GM18909 (cell line): ENCODE data around the gene TLR6.
"Not testable (repeated sequence)": the region's sequence is repeated elsewhere in the genome, so short reads cannot be mapped to it uniquely, and the experiment has no call there.

ENCODE experiments used
- ATAC-seq: cut with Tn5 transposase; IDR thresholded peaks from one replicate; pipeline ENCODE4 v1.9.1; 2021; ENCODE audit warnings: mild to moderate bottlenecking; ENCODE audit not compliant: unreplicated experiment, poor library complexity

TLR6 gene

DNA sequence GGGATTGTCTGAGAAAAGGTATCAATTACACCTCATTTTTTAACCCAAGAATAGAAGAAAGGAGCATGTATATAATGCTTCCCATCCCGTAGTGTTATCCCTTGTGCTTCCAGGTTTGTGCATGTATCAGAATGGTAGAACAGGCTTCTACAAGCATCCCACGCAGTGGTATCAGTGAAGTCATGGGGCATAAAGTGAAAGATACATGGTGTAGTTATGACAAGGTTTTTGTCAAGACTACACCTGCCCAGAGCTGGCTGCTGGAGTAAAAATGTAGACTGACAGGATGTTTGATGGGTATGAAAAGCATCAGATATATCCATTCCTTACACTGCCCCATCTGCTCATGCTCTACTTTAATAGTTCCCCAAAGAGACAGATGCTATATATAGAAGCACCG is 61.5 kb downstream of the TLR6 start:
- ATAC-seq, result no peak

DNA sequence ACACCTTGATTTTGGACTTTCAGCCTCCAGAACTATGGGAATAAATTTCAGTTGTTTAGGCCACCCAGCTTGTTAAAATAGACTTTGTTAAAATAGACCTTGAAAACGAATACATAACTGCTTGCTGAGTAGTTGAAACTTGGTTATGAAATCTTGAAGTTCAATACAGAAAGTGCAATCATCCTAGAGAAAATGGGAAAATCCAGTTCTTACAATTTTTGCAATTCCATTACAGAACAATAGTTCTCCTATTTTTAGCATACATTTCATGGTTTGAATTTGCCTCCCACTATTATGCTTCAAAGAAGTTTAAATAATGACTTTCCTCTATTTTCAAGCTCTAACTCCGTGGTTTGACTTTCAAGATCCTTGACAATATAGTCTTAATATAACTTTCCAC is 62.6 kb downstream of the TLR6 start:
- ATAC-seq, result no peak

DNA sequence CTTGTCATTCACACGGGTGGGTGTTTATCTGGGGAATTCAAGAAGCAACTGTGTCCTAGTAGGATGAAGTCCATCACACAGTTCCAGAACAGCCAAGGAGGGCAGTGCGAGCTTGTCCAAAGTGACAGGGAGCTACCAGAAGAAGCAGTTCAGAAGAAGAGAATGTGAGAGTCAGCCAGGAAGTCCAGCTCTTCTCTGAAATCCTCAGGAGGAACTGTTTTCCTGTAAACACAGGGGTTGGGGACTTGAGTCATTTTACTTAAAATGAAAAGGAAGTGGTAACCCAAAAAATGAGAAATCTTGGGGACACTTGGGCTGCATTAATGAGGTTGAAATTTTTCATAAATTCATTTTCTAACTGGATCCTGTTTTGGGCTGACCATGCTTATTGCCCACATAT is 65.6 kb downstream of the TLR6 start:
- no peak for ATAC-seq

DNA sequence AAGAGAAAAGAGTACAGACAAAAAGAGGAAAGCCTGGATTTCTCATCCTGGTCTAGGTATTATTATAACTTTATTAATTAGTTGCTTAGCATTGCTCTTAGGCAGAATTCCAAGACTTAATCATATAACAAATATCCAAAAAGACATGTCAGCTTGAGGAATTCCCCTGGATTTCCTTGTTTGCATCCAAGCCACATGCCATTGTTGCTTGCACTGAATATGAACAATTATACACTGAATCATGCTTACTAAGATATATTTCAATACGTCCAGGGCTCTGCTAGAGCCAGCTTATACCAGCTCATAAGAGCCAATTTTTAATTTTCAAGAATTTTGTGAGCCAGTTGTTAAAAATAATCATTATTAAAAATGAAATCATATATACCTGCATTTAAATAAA is 68.3 kb downstream of the TLR6 start:
- no peak for ATAC-seq

DNA sequence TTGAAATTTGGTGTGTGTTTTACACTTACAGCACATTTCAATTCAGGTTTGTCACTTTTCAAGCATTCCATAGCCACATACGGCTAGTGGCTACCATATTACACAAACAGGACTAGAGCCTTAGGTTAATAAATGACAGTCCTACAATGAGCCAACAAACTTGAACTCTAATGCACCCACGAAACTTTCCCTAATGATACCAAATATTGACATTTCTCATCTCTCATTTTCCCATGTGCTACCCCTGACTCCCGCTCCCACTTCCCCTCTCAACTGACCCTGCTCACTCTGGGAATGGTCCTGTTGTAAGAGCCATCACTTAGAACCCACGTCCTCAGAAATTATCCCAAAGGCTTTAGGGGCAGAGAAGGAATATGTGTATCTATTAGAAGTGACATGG is 68.9 kb downstream of the TLR6 start:
- ATAC-seq, result no peak

DNA sequence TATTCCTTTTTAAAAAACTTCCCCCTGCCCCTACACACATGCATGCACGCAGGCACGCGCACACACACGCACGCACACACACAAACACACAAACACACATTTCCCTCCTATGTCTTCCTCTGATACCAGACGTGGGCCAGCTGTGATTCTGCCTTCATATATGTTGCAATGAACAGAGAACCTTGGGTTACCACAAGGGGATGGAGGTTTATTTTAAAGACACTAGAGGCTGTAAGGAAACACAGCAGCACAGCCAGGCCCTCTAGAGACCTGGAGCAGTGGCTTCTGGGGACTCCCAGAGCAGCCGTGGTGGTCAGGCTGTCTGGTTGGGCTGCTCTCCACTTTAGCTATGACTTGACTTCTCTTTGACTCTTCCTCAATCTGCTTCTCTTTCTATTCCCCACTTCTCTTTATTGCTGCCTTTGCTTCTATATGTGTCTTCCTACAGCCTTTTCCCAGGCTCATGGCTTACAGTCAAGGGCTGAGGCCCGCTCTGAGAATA is 70.7 kb downstream of the TLR6 start:
- ATAC-seq, result peak; percentile 63

DNA sequence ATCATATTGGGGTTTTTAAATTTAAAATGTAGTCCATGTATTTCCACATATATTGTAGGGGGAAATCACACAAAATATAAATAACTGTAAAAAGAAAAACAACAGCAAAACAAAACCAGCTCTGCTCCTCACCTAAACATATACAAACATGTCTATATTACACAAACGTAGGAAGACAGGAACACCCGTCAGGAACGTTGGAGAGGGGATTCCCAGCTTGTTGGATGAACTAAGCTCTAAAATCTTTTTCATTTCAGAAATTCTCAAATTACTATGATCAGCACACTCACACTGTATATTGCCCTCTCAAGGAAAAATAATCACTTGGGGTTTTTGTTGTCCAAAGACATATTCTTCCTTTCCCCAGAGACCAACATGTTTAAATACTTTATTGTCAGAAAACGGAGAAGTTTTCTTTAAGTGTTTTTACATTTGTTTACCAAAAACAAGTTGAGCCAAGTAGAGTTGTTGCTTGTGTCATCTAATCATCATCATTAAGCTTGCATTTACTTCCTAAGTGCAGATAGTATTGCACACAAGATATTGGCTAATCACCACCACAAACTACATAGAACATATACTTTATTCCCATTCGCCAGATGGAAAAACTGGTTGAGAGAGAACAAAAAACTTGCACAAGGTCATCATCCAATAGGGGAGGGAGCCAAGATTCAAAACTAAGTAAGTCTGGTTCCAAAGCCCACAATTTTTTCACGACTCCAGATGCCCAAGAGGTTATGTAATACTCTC is 71.4 kb downstream of the TLR6 start:
- ATAC-seq, result no peak

DNA sequence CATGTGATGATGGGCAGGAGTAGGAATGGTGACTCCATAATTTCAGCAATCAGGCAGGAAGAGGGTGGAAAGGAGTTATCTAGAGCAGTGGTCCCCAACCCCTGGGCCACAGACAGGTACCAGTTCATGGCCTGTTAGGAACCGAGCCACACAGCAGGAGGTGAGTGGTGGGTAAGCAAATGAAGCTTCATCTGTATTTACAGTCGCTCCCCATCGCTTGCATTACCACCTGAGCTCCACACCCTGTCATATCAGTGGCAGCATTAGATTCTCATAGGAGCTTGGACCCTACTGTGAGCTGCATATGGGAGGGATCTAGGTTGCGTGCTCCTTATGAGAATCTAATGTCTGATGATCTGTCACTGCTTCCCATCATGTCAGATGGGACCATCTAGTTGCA is 72.5 kb downstream of the TLR6 start:
- ATAC-seq, result no peak

DNA sequence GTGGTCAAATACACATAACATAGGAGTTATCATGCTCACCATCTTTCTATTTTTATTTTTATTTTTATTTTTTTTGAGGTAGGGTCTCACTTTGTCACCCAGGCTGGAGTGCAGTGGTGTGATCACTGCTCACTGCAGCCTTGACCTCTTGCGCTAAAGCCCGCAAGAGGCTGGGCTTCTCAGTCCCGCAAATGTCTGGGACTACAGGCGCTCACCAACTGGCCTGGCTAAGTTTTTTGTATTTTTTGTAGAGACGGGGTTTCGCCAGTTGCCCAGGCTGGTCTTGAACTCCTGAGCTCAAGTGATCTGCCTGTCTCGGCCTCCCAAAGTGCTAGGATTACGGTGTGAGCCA is 73.5 kb downstream of the TLR6 start:
- ATAC-seq, result no peak

DNA sequence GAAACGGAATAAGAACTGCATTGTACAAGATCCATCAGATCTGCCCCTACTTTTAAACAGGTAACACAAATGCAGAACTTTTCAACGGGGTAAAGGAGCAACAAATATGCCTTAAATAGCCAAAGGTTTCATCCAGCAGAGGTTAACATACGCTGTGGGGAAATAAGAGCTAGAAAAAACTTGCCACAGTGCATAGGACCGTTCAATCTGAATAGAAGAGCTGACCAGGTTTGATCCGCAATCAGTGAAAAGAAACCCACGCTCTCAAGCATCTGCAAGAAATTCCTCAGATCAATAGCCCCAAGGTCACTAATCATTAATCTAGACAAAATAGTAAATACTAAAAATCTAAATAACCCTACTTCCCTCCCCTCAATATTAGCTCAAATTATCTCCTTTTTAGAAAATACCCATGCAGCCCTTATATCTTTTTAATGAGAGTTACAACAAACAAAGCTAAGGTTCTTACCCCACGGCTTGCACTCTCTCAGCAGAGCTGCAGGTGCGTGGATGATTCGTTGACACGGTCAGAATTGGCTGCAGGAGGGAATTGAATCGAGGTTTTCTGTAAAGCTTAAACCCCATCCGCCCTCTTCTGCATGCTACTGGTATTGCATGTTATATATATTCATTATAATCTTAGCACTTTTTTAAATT is 74.0 kb downstream of the TLR6 start, which contains the start of gene TLR10:
Gene TLR10, minus strand, starts transcription at position 539 of the 657 bp plus-strand sequence. CDS start 7,400 bp downstream, outside the sequence.
- ATAC-seq, result peak; percentile 69

DNA sequence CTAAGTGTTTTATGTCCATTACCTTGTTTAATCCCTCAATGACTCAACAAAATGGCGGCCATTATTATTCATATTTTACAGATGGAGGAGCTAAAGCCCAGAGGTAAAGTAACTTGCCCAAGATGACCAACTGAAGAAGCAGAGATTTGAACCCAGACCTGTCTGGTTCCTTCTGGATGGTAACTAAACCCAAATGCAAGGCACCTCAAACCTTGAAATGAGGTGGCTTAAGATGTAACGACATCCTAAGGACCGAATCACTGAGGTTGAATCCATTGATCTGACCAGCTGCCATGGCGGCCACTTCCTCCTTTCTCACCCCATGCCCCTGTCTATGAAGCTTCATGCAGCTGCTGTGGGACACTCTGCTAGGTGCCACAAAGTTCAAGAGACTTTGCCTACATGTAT is 74.8 kb downstream of the TLR6 start:
- peak; percentile 37 for ATAC-seq

DNA sequence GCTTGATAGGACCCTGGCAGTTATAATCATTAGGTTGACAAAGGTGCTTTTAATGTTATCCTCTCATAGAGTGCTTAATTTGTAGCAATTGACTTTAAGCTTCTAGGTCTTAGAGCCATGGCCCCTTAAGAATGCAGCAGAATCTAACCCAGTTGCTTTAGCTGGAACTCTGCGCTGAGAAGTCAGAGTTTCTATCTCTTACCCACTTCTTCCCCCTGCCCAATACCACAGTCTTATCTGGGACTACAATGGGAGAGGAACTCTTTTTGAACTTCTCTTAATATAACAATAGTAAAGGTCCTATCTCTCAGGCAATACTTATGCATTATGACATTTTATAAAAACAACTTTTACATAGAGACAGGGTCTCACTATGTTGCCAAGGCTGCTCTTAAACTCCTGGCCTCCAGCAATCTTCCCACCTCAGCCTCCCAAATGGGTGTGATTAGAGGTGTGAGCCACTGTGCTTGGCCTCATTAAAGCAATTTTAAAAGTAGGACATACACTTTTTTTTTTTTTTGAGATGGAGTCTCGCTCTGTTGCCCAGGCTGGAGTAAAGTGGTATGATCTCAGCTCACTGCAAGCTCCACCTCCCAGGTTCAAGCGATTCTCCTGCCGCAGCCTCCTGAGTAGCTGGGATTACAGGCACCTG is 75.7 kb downstream of the TLR6 start:
- no peak for ATAC-seq

DNA sequence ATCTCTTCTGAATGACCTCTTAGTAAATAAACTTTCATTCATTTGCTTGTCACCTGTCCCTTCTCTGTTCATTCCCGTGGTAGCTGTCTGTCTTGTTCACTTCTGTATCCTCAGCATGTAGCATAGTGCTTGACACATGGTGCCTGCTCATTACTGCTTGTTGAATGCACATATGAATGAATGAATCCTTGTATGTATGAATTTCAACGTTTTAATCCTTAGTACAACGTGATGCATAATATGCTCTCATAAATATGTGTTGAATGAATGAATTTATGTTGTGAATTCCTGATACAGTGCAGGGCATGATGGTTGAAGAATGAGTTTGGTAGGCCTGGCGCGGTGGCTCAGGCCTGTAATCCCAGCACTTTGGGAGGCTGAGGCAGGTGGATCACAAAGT is 76.8 kb downstream of the TLR6 start:
- ATAC-seq, result no peak

DNA sequence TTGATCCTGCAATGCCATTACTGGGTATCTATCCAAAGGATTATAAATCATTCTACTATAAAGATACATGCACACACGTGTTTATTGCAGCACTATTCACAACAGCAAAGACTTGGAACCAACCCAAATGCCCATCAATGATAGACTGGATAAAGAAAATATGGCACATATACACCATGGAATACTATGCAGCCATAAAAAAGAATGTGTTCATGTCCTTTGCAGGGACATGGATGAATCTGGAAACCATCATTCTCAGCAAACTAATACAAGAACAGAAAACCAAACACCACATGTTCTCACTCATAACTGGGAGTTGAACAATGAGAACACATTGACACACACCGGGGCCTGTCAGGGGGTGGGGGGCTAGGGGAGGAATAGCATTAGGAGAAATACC is 78.7 kb downstream of the TLR6 start:
- ATAC-seq, result not testable (repeated sequence)

DNA sequence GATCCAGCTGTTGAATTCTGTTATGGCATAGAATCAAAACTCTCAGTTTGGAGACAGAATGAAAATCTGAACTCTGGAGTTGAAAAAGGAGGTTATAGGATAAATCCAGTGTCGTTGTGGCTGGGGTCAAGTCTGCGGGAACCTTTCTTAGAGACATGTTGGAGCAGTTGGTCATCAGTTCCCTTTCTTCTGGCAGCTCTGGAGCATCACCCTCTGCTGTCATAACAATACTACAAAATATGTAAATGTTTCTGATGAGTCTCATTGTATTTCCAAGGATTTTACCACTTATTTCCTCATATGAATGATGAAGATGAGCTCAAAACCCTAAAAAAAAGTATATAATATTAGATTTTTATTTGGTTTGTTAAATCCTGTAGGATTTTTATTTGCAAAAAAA is 81.3 kb downstream of the TLR6 start:
- ATAC-seq, result no peak

DNA sequence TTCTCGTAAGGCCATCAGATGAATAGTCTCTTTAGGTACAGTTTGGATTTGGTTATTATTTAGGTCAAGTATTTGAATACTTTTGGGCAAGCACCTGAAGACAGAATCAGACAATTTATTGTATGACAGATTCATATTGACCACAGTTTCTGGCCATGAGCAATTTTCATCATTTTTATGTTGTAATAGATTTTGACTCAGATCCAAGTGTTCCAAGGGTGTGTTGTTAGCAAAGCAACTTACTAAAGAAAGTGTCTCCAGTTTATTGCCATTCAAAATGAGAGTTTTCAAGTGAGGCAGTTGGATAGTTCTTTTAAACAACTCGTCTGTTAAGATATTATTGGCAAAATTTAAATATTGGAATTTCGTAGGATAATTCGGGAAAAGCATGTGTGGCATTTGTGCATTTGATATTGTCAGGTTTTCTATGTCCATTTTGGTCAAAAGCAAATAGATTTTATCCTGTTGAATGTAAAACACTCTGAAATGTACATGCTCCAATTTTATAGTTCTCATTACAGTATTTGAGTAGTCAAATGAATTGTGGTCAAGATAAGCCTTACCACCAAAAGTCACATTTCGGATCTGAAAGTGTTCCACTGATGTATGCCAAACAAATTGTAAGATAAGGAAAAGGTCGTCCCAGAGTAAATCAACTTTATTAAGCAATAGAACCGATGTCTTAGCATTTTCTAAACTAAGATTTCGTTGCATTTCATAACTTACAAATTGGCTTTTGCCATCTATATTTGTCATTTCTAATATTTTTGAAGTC is 82.2 kb downstream of the TLR6 start:
- ATAC-seq, result no peak
